ENCODE results near the gene MYG1. TPM values are rescaled to one million over a fixed set of nuclear protein-coding genes. Genes with fewer than 3 reads are reported as not detected.
"Not testable (repeated sequence)": the region's sequence is repeated elsewhere in the genome, so short reads cannot be mapped to it uniquely, and the experiment has no call there.

Gene MYG1
- total RNA-seq, 2 donors from 2014 or later, result 63.8 to 91.5 TPM

GRCh38 chr12:53276511-53276910, 23.0 kb upstream of the MYG1 start:
- no peak for DNase-seq (ENCODE audit: low spot score in 2 of 2)
- Mint-ChIP-seq H3K27ac (no peak overlapping the region), H3K9me3 (no peaks in the 10 kb centered on the region), H3K36me3 (peaks cover 6 to 44% of the 10 kb centered on the region in 2 donors)
- ATAC-seq, result no peak

GRCh38 chr12:53277981-53278380, 21.5 kb upstream of the MYG1 start:
- no peak overlapping the region for H3K27ac Mint-ChIP-seq
- ATAC-seq (no peak), DNase-seq (ENCODE audit: low spot score in 2 of 2) (no peak)
- H3K36me3 Mint-ChIP-seq, result peaks cover 10 to 49% of the 10 kb centered on the region in 2 donors
- H3K9me3 Mint-ChIP-seq, result no peaks in the 10 kb centered on the region

GRCh38 chr12:53279283-53279869, 20.1 kb upstream of the MYG1 start:
- peaks cover 16 to 58% of the 10 kb centered on the region in 2 donors for H3K36me3 Mint-ChIP-seq
- no peaks in the 10 kb centered on the region for H3K9me3 Mint-ChIP-seq
- no peak for ATAC-seq
- DNase-seq (ENCODE audit: low spot score in 2 of 2), result no peak
- peak overlapping the region in 1 of 2 donors; percentile 24 for H3K27ac Mint-ChIP-seq

- Mint-ChIP-seq H3K9me3 (no peaks in the 10 kb centered on the region), H3K27ac (no peak overlapping the region), H3K36me3 (peaks cover 16 to 53% of the 10 kb centered on the region in 2 donors)
- no peak for DNase-seq (ENCODE audit: low spot score in 2 of 2)
- ATAC-seq, result no peak
These were observed 19.5 kb upstream of the MYG1 start for GRCh38 chr12:53279888-53280498.

- peaks cover 38 to 65% of the 10 kb centered on the region in 2 donors for H3K36me3 Mint-ChIP-seq
- no peak for DNase-seq (ENCODE audit: low spot score in 2 of 2)
- H3K27ac Mint-ChIP-seq, result no peak overlapping the region
- H3K9me3 Mint-ChIP-seq, result no peaks in the 10 kb centered on the region
- ATAC-seq, result no peak
These were observed 13.0 kb upstream of the MYG1 start for GRCh38 chr12:53286448-53286847.

- ATAC-seq (peak; percentile 60 to 66), DNase-seq (ENCODE audit: low spot score in 2 of 2) (peak in 1 of 2 donors; percentile 50)
- Mint-ChIP-seq H3K36me3 (peaks cover 44 to 64% of the 10 kb centered on the region in 2 donors), H3K9me3 (no peaks in the 10 kb centered on the region), H3K27ac (peak overlapping the region; percentile 22 to 57)
These were observed 11.7 kb upstream of the MYG1 start for GRCh38 chr12:53287741-53288216.

- Mint-ChIP-seq H3K36me3 (peaks cover 48 to 64% of the 10 kb centered on the region in 2 donors), H3K27ac (peak overlapping the region in 1 of 2 donors; percentile 57), H3K9me3 (no peaks in the 10 kb centered on the region)
- no peak for ATAC-seq
- DNase-seq (ENCODE audit: low spot score in 2 of 2), result no peak
These were observed 11.2 kb upstream of the MYG1 start for GRCh38 chr12:53288322-53288721.

GRCh38 chr12:53289891-53290290, 9.6 kb upstream of the MYG1 start:
- DNase-seq (ENCODE audit: low spot score in 2 of 2) (no peak), ATAC-seq (no peak)
- H3K9me3 Mint-ChIP-seq, result no peaks in the 10 kb centered on the region
- H3K36me3 Mint-ChIP-seq, result peaks cover 55 to 63% of the 10 kb centered on the region in 2 donors
- peak overlapping the region; percentile 93 for H3K27ac Mint-ChIP-seq

- H3K9me3 Mint-ChIP-seq, result no peaks in the 10 kb centered on the region
- H3K27ac Mint-ChIP-seq, result peak overlapping the region; percentile 93
- peak in 1 of 2 donors; percentile 15 for DNase-seq (ENCODE audit: low spot score in 2 of 2)
- peak; percentile 37 to 52 for ATAC-seq
- H3K36me3 Mint-ChIP-seq, result peaks cover 62 to 67% of the 10 kb centered on the region in 2 donors
These were observed 8.8 kb upstream of the MYG1 start for GRCh38 chr12:53290661-53291060.

- ATAC-seq, result no peak
- no peak for DNase-seq (ENCODE audit: low spot score in 2 of 2)
- peaks cover 70 to 71% of the 10 kb centered on the region in 2 donors for H3K36me3 Mint-ChIP-seq
- H3K9me3 Mint-ChIP-seq, result no peaks in the 10 kb centered on the region
- H3K27ac Mint-ChIP-seq, result no peak overlapping the region
These were observed 7.1 kb upstream of the MYG1 start for GRCh38 chr12:53292426-53292825.

- DNase-seq (ENCODE audit: low spot score in 2 of 2) (peak; percentile 78 to 84), ATAC-seq (peak; percentile 76 to 83)
- Mint-ChIP-seq H3K9me3 (no peaks in the 10 kb centered on the region), H3K27ac (peak within 1 kb of the TSS; percentile 92 to 99), H3K36me3 (peaks cover 63 to 68% of the 10 kb centered on the region in 2 donors)
These were observed 4.2 kb upstream of the MYG1 start, which contains the start of gene PFDN5 for GRCh38 chr12:53295070-53295890. PFDN5 (plus strand) TSS chr12:53295542; CDS start chr12:53295568, 26 bp downstream.

- DNase-seq (ENCODE audit: low spot score in 2 of 2) (no peak), ATAC-seq (no peak)
- Mint-ChIP-seq H3K9me3 (no peaks in the 10 kb centered on the region), H3K27ac (peak overlapping the region; percentile 92 to 99), H3K36me3 (peaks cover 64 to 71% of the 10 kb centered on the region in 2 donors)
These were observed 3.6 kb upstream of the MYG1 start for GRCh38 chr12:53295891-53296219.

GRCh38 chr12:53297106-53297505, 2.4 kb upstream of the MYG1 start:
- not testable (repeated sequence) for ATAC-seq; H3K9me3 Mint-ChIP-seq; DNase-seq (ENCODE audit: low spot score in 2 of 2)
- Mint-ChIP-seq H3K27ac (peak overlapping the region; percentile 92 to 99), H3K36me3 (peaks cover 61 to 68% of the 10 kb centered on the region in 2 donors)

- DNase-seq (ENCODE audit: low spot score in 2 of 2) (no peak), ATAC-seq (no peak)
- Mint-ChIP-seq H3K27ac (peak overlapping the region; percentile 92 to 98), H3K9me3 (no peaks in the 10 kb centered on the region), H3K36me3 (peaks cover 55 to 68% of the 10 kb centered on the region in 2 donors)
These were observed 1.3 kb upstream of the MYG1 start for GRCh38 chr12:53298164-53298563.

- ATAC-seq (peak; percentile 49 to 56), DNase-seq (ENCODE audit: low spot score in 2 of 2) (peak in 1 of 2 donors; percentile 61)
- Mint-ChIP-seq H3K27ac (peak overlapping the region; percentile 92 to 98), H3K9me3 (no peaks in the 10 kb centered on the region), H3K36me3 (peaks cover 47 to 62% of the 10 kb centered on the region in 2 donors)
These were observed 418 bp upstream of the MYG1 start for GRCh38 chr12:53299101-53299453.

- no peaks in the 10 kb centered on the region for H3K9me3 Mint-ChIP-seq
- DNase-seq (ENCODE audit: low spot score in 2 of 2), result no peak
- H3K36me3 Mint-ChIP-seq, result peaks cover 43 to 52% of the 10 kb centered on the region in 2 donors
- peak overlapping the region; percentile 92 to 98 for H3K27ac Mint-ChIP-seq
- ATAC-seq, result peak in 1 of 2 donors; percentile 15
These were observed 692 bp downstream of the MYG1 start for GRCh38 chr12:53300187-53300586.

- H3K27ac Mint-ChIP-seq, result peak overlapping the region; percentile 77 to 92
- H3K36me3 Mint-ChIP-seq, result peaks cover 35 to 36% of the 10 kb centered on the region in 2 donors
These were observed 3.4 kb downstream of the MYG1 start for GRCh38 chr12:53302903-53303302.

More at GRCh38 chr12:53302903-53303302, 3.4 kb downstream of the MYG1 start:
- ATAC-seq (no peak), DNase-seq (ENCODE audit: low spot score in 2 of 2) (no peak)
- no peaks in the 10 kb centered on the region for H3K9me3 Mint-ChIP-seq

Data from activated naive CD4-positive, alpha-beta T cell treated with anti-CD3 and anti-CD28 coated beads, Interleukin-2, amount 50 U/mL, for 72 hours (primary cell).